GM12892 (cell line): ENCODE data around the gene IMPG2.

Experiments used
- POLR2A ChIP-seq: IDR thresholded peaks from 2 replicates; pipeline ENCODE4 v1.6.1; 2011; ENCODE audit warnings: low read depth, low read length, control low read depth
- POLR2AphosphoS5 ChIP-seq: IDR thresholded peaks from 2 replicates; pipeline ENCODE4 v1.6.1; 2011; ENCODE audit warnings: low read depth, low read length, control low read depth
- TAF1 ChIP-seq: IDR thresholded peaks from 2 replicates; pipeline ENCODE4 v1.6.1; 2011; ENCODE audit warnings: low read depth, mild to moderate bottlenecking, control low read depth, low read length, borderline replicate concordance

DNA sequence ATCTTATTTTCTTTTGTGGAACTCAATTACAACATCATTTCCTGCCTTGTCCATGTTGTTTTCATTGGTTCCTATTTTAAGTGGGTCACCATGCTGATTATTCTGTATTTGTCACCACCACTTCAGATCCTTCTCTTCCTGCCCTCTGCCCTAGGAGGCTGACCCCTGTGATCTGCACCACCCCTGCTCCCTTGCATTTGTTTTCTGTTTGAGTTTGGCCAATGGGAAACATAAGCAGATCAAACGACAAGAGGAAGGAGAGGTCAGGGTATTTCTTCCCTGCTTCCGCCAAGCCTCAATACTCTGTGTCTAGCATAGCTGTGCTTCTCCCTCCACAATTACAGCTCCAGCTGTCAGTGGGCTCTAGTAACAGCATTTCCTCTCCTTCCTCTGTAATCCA, 71.6 kb downstream of the IMPG2 start:
- TF ChIP-seq POLR2AphosphoS5: no peak
- no peak for TF ChIP-seq POLR2A
- no peak for TF ChIP-seq TAF1
